SK-N-SH (cell line): ENCODE measurements around the gene PPP1R36. TPM values are rescaled to one million over a fixed set of nuclear protein-coding genes. Genes with fewer than 3 reads are reported as not detected.

Experiments
- CTCF ChIA-PET: fragments of 300-600, 350-600 bp; formaldehyde crosslinking; extraction: SDS; loops from one replicate; lab custom pipeline; 2021; lab: Yijun Ruan, JAX
- POLR2A ChIA-PET: fragments of 350-600 bp; sonication (Branson Sonifier 250); formaldehyde crosslinking; extraction: SDS; loops from one replicate; lab custom pipeline; 2020; ENCODE audit warnings: antibody characterized with exemption, inconsistent platforms; lab: Yijun Ruan, JAX
- DNase-seq: peaks from one replicate; pipeline ENCODE4 v3.0.0; 2012
- H2AFZ ChIP-seq: fragments of 200-600 bp; sonication (generic); 2 replicates; pipeline ENCODE4 v1.8.1; 2016; ENCODE audit warnings: antibody characterized with exemption, mild to moderate bottlenecking, low read depth
- H3F3A ChIP-seq: fragments of 200-600 bp; sonication (generic); replicated peaks from 2 replicates; pipeline ENCODE3; 2016; ENCODE audit warnings: antibody characterized with exemption, mild to moderate bottlenecking; ENCODE audit not compliant: insufficient read depth
- H3K27ac ChIP-seq, 2 experiments: fragments of 200-500 bp in 1 of 2; fragments of 200-600 bp in 1 of 2; sonication (Bioruptor generic) in 1 of 2; sonication (generic), shearing (Covaris generic) in 1 of 2; 2 replicates each; pipeline versions ENCODE4 v1.5.1 to v1.6.1; 2014 to 2016; ENCODE audit warnings: low read depth in 2 of 2, inconsistent platforms in 1 of 2, low read length in 1 of 2, mild to moderate bottlenecking in 1 of 2, mixed read lengths in 1 of 2
- H3K27me3 ChIP-seq: fragments of 200-600 bp; sonication (generic), shearing (Covaris generic); 2 replicates; pipeline ENCODE4 v1.6.1; 2016; ENCODE audit warnings: mixed run types; ENCODE audit not compliant: insufficient read depth
- H3K36me3 ChIP-seq, 2 experiments: fragments of 200-500 bp in 1 of 2; fragments of 200-600 bp in 1 of 2; sonication (Bioruptor generic) in 1 of 2; sonication (generic) in 1 of 2; replicated peaks in 1 of 2; 2 replicates each; pipeline versions ENCODE3 to v1.5.1; 2014 to 2016; ENCODE audit warnings: low read length in 1 of 2, mild to moderate bottlenecking in 1 of 2; ENCODE audit not compliant: insufficient read depth in 2 of 2, control insufficient read depth in 1 of 2
- H3K4me1 ChIP-seq, 2 experiments: fragments of 200-500 bp in 1 of 2; fragments of 200-600 bp in 1 of 2; sonication (Bioruptor generic) in 1 of 2; sonication (generic), shearing (Covaris generic) in 1 of 2; 2 replicates each; pipeline versions ENCODE4 v1.5.1 to v1.6.1; 2014 to 2016; ENCODE audit warnings: low read depth in 1 of 2, low read length in 1 of 2, mixed run types in 1 of 2; ENCODE audit not compliant: insufficient read depth in 2 of 2, control insufficient read depth in 1 of 2
- H3K4me2 ChIP-seq: fragments of 200-600 bp; sonication (generic), shearing (Covaris generic); 2 replicates; pipeline ENCODE4 v1.6.1; 2017; ENCODE audit warnings: mixed run types
- H3K4me3 ChIP-seq, 2 experiments: fragments of 200-500 bp in 1 of 2; fragments of 200-600 bp in 1 of 2; sonication (Bioruptor generic) in 1 of 2; sonication (generic), shearing (Covaris generic) in 1 of 2; 2 replicates each; pipeline versions ENCODE4 v1.5.1 to v1.8.1; 2014 to 2016; ENCODE audit warnings: low read depth in 2 of 2, inconsistent platforms in 1 of 2, low read length in 1 of 2, mild to moderate bottlenecking in 1 of 2, mixed read lengths in 1 of 2, moderate library complexity in 1 of 2
- H3K79me2 ChIP-seq: fragments of 200-600 bp; sonication (generic); 2 replicates; pipeline ENCODE4 v1.8.1; 2017; ENCODE audit warnings: mild to moderate bottlenecking; ENCODE audit not compliant: insufficient read depth
- H3K9ac ChIP-seq: fragments of 200-600 bp; sonication (generic); 2 replicates; pipeline ENCODE4 v1.6.1; 2017; ENCODE audit warnings: mixed run types
- H3K9me2 ChIP-seq: fragments of 200-600 bp; sonication (generic); 2 replicates; pipeline ENCODE4 v1.6.1; 2017; ENCODE audit warnings: mixed run types
- H3K9me3 ChIP-seq: fragments of 200-600 bp; sonication (generic); 2 replicates; pipeline ENCODE4 v1.6.1; 2017; ENCODE audit warnings: mixed run types, mild to moderate bottlenecking, moderate library complexity
- H4K20me1 ChIP-seq: fragments of 200-600 bp; sonication (generic); 2 replicates; pipeline ENCODE4 v1.6.1; 2017; ENCODE audit warnings: mild to moderate bottlenecking, mixed run types; ENCODE audit not compliant: insufficient read depth
- ELF1 ChIP-seq: IDR thresholded peaks from 2 replicates; pipeline ENCODE4 v1.4.0; 2012
- EZH2phosphoT487 ChIP-seq: fragments of 200-600 bp; sonication (generic); IDR thresholded peaks from 2 replicates; pipeline ENCODE4 v1.6.1; 2017; ENCODE audit warnings: low read depth, mixed run types, mild to moderate bottlenecking, antibody characterized with exemption, moderate library complexity, borderline replicate concordance
- FOXJ3 ChIP-seq: sonication (generic); formaldehyde crosslinking; IDR thresholded peaks from 2 replicates; pipeline ENCODE4 v1.5.1; 2020; ENCODE audit warnings: mild to moderate bottlenecking, missing genetic modification reagents
- FOXM1 ChIP-seq: IDR thresholded peaks from 2 replicates; pipeline ENCODE4 v1.4.0; 2012; ENCODE audit warnings: low read depth, mild to moderate bottlenecking
- JUND ChIP-seq: IDR thresholded peaks from 2 replicates; pipeline ENCODE4 v1.4.0; 2012
- MXI1 ChIP-seq: IDR thresholded peaks from 2 replicates; pipeline ENCODE4 v1.6.1; 2012; ENCODE audit warnings: mild to moderate bottlenecking, low read depth, low read length, improper control_type of control experiment
- NFIC ChIP-seq: IDR thresholded peaks from 2 replicates; pipeline ENCODE4 v1.4.0; 2012; ENCODE audit warnings: borderline replicate concordance
- NRF1 ChIP-seq: IDR thresholded peaks from 2 replicates; pipeline ENCODE4 v1.6.1; 2012; ENCODE audit warnings: low read depth, mild to moderate bottlenecking, low read length
- PBX3 ChIP-seq: IDR thresholded peaks from 2 replicates; pipeline ENCODE4; 2012
- POLR2AphosphoS5 ChIP-seq: IDR thresholded peaks from 2 replicates; pipeline ENCODE4 v1.6.1; 2012; ENCODE audit warnings: low read depth, low read length
- RAD21 ChIP-seq: IDR thresholded peaks from 2 replicates; pipeline ENCODE4 v1.6.1; 2012; ENCODE audit warnings: mild to moderate bottlenecking, low read length
- RCOR1 ChIP-seq: fragments of 150-350 bp; IDR thresholded peaks from 2 replicates; pipeline ENCODE4 v1.6.1; 2017; ENCODE audit warnings: antibody characterized with exemption, low read length
- REST ChIP-seq: IDR thresholded peaks from 2 replicates; pipeline ENCODE4 v1.6.1; 2012; ENCODE audit warnings: mild to moderate bottlenecking, low read depth, low read length, moderate library complexity
- SIN3A ChIP-seq: IDR thresholded peaks from 2 replicates; pipeline ENCODE4 v1.6.1; 2012; ENCODE audit warnings: low read depth, mild to moderate bottlenecking, low read length, moderate library complexity, borderline replicate concordance
- YY1 ChIP-seq: IDR thresholded peaks from 2 replicates; pipeline ENCODE4 v1.4.0; 2012; ENCODE audit warnings: low read depth, mild to moderate bottlenecking
- WGBS: methylation state at CpG from one replicate; pipeline ENCODE4 v1.1.6; 2017; ENCODE audit warnings: low lambda C conversion rate; 5-methylcytosine and 5-hydroxymethylcytosine counted together
- polyA plus RNA-seq, 3 experiments: library from polyadenylated mRNA; depleted of rRNA; stranded (reverse); fragments of >200 nt; gene quantifications; 2 replicates each; pipeline ENCODE4 v1.2.3, GENCODE V29; 2012
- TF ChIP-seq, protein P1 (sequence below): IDR thresholded peaks from 2 replicates; pipeline ENCODE4 v1.4.0; 2012; ENCODE audit warnings: low read depth, borderline replicate concordance

Gene PPP1R36
- polyA plus RNA-seq, 1 of the 3 experiments (the other 2 are of a cell fraction): 0.08 TPM

- no peaks in the 10 kb centered on the region for H3K36me3 ChIP-seq
- H3F3A ChIP-seq: no peaks in the 10 kb centered on the region
- H2AFZ ChIP-seq: no peak overlapping the region
- CTCF ChIA-PET: no interaction called here
- no peaks in the 10 kb centered on the region for H3K9me2 ChIP-seq
- DNase-seq: no peak
- H3K27me3 ChIP-seq: no peaks in the 10 kb centered on the region
- no peak overlapping the region for H3K9ac ChIP-seq
- no peak overlapping the region for H3K4me3 ChIP-seq
- POLR2A ChIA-PET: no interaction called here
- peaks cover 0 to 3% of the 10 kb centered on the region in 2 experiments; a peak in 1 of 4 replicates for H3K4me1 ChIP-seq
- 50% methylated on average over 3 of the region's 3 CpGs for WGBS
- H3K9me3 ChIP-seq: no peaks in the 10 kb centered on the region
- no peaks in the 10 kb centered on the region for H3K79me2 ChIP-seq
- no peak for TF ChIP-seq SIN3A
- no peak for TF ChIP-seq MXI1
- TF ChIP-seq FOXM1: no peak
- TF ChIP-seq, protein P1, sequence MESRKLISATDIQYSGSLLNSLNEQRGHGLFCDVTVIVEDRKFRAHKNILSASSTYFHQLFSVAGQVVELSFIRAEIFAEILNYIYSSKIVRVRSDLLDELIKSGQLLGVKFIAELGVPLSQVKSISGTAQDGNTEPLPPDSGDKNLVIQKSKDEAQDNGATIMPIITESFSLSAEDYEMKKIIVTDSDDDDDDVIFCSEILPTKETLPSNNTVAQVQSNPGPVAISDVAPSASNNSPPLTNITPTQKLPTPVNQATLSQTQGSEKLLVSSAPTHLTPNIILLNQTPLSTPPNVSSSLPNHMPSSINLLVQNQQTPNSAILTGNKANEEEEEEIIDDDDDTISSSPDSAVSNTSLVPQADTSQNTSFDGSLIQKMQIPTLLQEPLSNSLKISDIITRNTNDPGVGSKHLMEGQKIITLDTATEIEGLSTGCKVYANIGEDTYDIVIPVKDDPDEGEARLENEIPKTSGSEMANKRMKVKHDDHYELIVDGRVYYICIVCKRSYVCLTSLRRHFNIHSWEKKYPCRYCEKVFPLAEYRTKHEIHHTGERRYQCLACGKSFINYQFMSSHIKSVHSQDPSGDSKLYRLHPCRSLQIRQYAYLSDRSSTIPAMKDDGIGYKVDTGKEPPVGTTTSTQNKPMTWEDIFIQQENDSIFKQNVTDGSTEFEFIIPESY: no peak
- no peak for TF ChIP-seq EZH2phosphoT487
- no peak for TF ChIP-seq RAD21
- no peak for TF ChIP-seq ELF1
- no peak for TF ChIP-seq POLR2AphosphoS5
- no peak for TF ChIP-seq REST
- no peak for TF ChIP-seq FOXJ3 (CRISPR knock-in tag)
- no peak for TF ChIP-seq RCOR1
- no peak for TF ChIP-seq YY1
- no peak for TF ChIP-seq PBX3
- TF ChIP-seq NRF1: no peak
- TF ChIP-seq NFIC: no peak
- TF ChIP-seq JUND: no peak
- no peak overlapping the region for H3K27ac ChIP-seq
- H4K20me1 ChIP-seq: no peaks in the 10 kb centered on the region
- no peak overlapping the region for H3K4me2 ChIP-seq
Observed at GRCh38 chr14:64591809-64592208, 42.0 kb downstream of the PPP1R36 start.
